HG03460 (cell line): Measurements from ENCODE around the gene ARHGAP31.
A peak's percentile ranks its signal among the peaks of the same experiment; 100 is the strongest.

ENCODE experiments used
- ATAC-seq: cut with Tn5 transposase; IDR thresholded peaks from one replicate; pipeline ENCODE4 v1.9.1; 2021; ENCODE audit not compliant: unreplicated experiment

Gene ARHGAP31

DNA sequence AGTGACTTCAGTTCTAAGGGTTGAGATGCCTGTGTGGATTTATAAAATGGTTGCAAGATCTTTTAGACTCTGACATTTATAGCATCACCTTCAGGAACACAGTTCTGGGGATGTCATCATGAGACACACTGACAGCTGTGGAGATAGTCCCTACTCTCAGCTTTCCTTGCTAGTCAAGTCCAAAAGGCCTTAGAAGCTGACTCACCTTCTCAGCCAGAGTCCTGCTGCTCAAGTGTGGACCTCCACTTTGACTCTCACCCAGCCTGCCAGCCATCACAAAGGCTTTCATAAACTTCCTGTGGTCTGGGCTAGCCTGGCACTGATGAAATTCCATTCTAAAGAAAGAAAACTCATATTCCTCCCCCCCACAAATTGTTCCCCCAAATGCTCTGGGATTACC lies 124.5 kb downstream of the ARHGAP31 start:
- no peak for ATAC-seq

DNA sequence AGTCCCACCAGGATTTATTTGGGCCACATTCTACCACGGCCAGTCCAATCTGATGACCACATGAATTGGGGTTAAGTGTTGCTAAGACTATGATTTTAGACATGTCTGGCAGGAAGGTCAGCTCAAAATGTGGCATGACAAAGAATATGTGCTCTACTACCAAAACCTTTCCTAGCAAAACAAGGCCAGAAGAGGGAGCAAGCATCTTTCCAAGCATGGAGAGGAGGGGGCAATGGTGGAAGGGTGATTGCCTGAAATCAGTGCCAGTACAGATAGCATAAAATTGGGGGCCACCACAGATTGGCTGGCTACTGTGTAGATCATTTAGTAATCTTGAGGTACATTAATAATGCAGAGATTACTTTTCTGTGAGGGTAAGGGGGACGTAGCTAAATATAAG lies 126.0 kb downstream of the ARHGAP31 start:
- no peak for ATAC-seq

GRCh38 chr3:119427669-119428068 lies 133.5 kb downstream of the ARHGAP31 start:
- no peak for ATAC-seq

DNA sequence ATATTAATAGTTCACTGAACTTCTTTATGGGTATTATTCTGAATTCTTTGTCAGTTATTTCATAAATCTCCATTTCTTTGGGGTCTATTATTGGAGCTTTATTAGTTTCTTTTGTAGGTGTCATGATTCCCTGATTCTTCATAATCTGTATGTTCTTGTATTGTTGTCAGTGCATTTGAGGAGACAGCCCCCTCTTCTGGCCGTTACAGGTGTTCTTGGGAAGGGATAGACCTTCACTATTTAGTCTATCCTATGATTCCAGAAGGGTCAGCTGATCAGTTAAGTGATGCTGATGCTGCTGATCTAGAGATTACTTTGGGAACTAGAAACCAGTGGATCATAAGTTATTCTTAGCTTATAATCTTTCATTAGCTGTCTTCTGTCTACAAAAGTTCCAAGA lies 134.4 kb downstream of the ARHGAP31 start:
- ATAC-seq, result no peak

- no peak for ATAC-seq
Observed at GRCh38 chr3:119433613-119434325, 139.6 kb downstream of the ARHGAP31 start.

DNA sequence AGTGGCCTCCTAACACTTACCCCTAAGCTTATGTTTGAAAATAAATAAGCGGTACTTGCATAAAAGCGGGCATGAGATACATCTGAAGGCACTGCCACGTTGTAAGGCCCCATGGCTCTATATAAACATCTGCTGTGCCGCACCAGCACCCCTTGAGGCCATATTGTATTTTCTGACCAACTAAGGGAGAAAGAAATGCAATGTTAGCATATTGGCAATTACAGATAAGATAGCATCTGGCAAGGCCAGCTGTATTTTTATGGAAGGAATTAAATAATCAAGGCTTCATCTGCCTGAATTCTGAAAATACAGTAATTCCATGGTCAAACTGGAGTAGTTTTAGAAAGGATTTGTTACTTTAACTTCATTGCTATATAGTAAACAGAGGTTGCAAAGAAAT lies 140.5 kb downstream of the ARHGAP31 start:
- no peak for ATAC-seq

GRCh38 chr3:119436977-119437376 lies 142.8 kb downstream of the ARHGAP31 start:
- ATAC-seq, result no peak

- ATAC-seq, result no peak
Observed at GRCh38 chr3:119437691-119438258, 143.6 kb downstream of the ARHGAP31 start.

DNA sequence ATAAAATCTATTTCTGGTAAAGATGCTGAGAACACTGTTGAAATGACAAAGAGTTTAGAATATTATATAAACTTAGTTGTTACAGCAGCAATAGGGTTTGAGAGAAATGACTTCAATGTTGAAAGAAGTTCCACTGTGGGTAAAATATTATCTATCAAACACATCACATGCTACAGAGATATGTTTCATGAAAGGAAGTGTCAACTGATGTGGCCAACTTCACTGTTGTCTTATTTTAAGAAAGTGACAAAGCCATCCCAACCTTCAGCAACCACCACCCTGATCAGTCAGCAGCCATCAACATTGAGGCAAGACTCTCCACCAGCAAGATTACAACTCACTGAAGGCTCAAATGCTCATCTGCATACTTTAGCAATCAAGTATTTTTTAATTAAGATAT lies 149.0 kb downstream of the ARHGAP31 start:
- no peak for ATAC-seq

- ATAC-seq, result no peak
Observed at GRCh38 chr3:119444590-119444989, 150.4 kb downstream of the ARHGAP31 start.

DNA sequence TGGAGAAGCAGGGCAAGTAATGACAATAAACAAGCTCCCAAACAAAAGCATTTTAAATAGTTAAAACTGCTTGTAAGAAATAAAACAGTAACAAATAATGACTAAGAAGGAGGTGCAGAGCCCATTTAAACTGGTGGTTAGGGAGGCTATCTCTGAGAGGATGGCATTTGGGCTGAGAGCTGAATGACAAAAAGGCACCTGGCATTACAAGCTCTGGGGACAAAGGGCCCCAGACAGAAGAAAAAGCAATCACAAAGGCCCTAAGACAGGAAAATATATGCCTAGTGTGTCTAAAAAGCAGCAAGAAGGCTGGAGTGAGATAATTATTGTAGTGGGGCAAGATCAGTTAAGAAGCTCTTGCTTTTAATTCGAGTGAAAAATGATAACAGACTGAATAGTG lies 159.6 kb downstream of the ARHGAP31 start:
- no peak for ATAC-seq

DNA sequence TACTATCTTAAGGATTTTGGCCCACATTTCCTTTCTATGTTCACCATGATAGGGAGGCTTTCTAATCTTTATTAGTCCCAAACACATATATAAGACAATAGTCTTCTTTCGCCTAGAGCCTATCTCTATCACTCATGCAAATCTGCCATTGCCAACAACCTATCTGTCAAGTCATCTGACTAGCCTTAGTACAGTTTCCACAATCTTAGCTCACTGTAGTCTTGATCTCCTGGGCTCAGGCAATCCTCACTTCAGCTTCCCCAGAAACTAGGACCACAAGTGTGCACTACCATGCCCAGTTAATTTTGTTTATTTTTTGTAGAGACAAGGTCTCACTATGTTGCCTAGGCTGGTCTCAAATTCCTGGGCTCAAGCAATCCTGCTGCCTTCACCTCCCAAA lies 162.3 kb downstream of the ARHGAP31 start:
- ATAC-seq, result no peak

DNA sequence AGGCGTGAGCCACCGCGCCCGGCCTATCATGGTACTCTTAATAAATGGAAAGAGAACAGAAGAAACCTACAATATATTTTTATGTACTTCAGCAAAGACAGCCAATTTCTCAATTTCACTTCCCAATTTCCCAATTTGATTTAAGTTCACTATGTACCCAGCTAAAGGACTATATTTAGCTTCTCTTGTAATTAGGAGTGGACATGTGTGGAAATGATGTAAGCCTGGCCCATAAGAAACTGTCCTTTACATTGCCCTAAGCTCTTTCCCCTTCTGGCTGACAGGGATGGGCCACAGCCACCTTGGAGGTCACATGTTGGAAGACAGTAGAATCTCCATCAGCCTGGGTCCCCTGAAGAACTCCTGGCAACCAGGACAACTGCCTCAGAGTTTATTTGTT lies 163.1 kb downstream of the ARHGAP31 start:
- no peak for ATAC-seq

DNA sequence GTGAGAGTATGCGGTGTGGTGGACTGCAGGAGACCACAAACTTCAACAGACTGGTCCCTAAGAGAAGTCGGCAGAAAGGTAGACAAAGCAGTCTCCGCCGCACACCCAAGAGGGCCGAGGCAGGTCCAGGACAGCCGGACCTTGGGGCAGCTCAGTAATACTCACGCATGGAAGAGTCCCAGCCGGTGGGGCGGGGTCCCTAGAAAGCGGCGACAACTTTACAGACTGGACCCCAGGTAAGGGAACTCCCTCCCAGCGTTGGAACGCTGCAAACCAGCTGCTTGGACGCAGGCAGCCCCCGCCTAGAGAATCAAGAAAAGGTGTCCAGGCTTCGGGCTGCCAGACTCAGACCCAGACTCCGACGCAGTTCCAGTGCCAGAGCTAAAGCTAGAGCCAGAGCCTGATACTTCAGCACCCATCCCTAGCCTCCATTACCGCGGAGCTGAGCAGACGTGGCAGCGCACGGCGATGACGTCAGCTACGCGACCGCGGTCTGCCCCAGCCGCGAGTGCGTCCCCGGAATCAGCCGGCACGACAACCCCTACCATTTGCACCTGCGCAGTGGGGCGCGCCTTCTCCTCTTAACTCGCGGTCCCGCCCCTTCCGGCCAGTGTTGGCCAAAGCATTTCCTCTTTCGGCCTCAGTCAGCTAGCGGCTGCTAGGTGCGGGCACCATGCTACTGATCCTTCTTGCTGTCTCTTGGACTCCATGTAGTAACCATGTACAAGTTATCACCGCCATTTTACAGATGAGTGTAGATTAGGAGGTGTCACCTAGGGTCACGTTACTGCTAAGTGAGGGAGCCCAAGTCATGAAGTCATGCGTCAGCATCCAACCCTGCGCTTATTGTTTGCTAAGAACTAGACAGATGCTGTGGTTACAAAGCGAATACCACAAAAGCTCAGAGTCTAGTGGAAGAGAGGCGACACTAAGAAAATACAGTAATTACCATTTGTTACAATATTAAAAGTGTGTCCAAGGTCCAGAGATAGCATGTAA lies 169.3 kb downstream of the ARHGAP31 start, which contains the start of gene TMEM39A:
Gene TMEM39A (minus strand): TSS at position 445 of the 999 bp plus-strand sequence. CDS start 1,541 bp downstream, outside the sequence.
- peak; percentile 92 for ATAC-seq

DNA sequence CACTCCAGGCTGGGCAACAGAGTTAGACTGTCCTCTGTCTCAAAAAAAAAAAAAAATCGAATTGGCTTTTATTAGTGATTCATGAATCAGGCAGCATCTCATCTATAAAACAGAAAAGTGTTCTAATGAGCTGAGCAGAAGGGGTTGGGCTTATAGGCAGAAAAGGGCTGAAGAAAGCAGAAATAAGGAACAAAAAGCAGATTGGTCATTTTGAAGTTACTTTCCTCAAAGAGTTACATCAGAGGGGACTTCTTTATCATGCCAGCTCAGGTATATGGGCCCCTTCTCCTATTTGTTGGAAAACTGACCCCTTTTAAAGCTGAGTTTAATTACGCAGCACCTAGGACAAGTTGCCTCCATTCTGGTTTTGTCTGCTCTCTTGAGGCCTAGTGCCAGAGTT lies 173.9 kb downstream of the ARHGAP31 start:
- no peak for ATAC-seq

DNA sequence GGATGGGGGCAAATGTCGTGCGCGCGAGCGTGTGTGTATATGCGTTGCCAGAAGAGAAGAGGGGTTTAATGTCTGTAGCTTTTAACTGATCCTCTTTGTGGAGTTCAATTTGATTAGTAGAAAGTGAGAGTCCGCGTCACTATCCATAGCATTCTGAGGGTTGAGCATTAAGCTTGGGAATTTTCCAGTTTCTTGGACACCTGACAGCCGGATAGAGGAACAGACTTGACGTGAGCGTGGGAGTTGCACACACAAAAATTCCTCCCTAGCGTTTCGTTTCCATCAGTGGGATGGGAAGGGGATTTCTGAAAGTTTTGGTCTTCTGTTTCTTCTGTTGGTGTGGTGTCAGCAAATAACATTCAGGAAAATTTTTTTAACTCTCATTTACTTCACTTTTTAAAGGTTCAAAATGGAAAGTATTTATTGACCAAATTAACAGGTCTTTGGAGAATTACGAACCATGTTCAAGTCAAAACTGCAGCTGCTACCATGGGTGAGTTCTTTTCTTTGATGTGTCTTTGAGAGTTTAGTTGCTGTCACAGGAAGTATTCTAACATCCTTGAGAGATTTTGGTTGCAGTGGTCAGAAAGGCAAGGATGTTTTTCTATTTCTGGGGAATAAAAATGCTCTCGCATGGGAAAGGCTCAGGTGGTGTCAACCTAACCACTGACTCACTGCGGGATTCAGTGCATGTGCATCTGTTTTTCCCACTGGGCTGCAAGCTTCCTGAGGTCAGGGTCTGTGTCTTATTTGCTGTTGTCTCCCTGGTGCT lies 175.4 kb downstream of the ARHGAP31 start:
- ATAC-seq, result no peak
